B cell (primary cell): ENCODE measurements around the gene HSPB7. TPM values are rescaled to one million over a fixed set of nuclear protein-coding genes. Genes with fewer than 3 reads are reported as not detected.

Source experiments
- ATAC-seq: fragments of 200-7000 bp; cut with Tn5 transposase; one replicate; pipeline ENCODE4 v1.10.0; 2021; ENCODE audit warnings: low read depth, mild to moderate bottlenecking, moderate number of reproducible peaks, moderate library complexity
- CTCF ChIA-PET: fragments of 350-600 bp; sonication (Branson Sonifier 250); formaldehyde crosslinking; loops from one replicate; lab custom pipeline; 2021; ENCODE audit warnings: antibody characterized with exemption, inconsistent platforms; lab: Charles Lee
- POLR2A ChIA-PET: fragments of 350-600 bp; sonication (Branson Sonifier 250); formaldehyde crosslinking; loops from one replicate; lab custom pipeline; 2021; ENCODE audit warnings: antibody characterized with exemption; lab: Charles Lee
- DNase-seq: peaks from one replicate; pipeline ENCODE4 v3.0.0; 2013
- H2AFZ ChIP-seq: 2 replicates; pipeline ENCODE4 v1.6.1; 2012; ENCODE audit warnings: mild to moderate bottlenecking, low read depth, low read length; ENCODE audit not compliant: insufficient read depth, poor library complexity, severe bottlenecking
- H3K27ac ChIP-seq, 2 donors: 1 replicate in 1 of 2; 2 replicates in 1 of 2; pipeline ENCODE4 v1.5.1; 2012 to 2013; ENCODE audit warnings: low read length in 2 of 2, mild to moderate bottlenecking in 2 of 2, moderate library complexity in 1 of 2
- H3K27me3 ChIP-seq, 4 experiments: fragments of 200-600 bp in 1 of 4; sonication (generic) in 1 of 4; replicated peaks in 1 of 4; 1 replicate in 2 of 4; 2 replicates in 2 of 4; pipeline versions ENCODE4 v1.6.1 to v1.7.0; 2013 to 2016; ENCODE audit warnings: low read length in 3 of 4, mild to moderate bottlenecking in 2 of 4, mixed read lengths in 1 of 4, moderate library complexity in 1 of 4; ENCODE audit not compliant: insufficient read depth in 4 of 4, control insufficient read depth in 3 of 4; ENCODE audit errors: control extremely low read depth in 1 of 4
- H3K36me3 ChIP-seq, 2 experiments: replicated peaks in 1 of 2; 1 replicate in 1 of 2; 2 replicates in 1 of 2; pipeline versions ENCODE4 v1.6.1 to v1.7.1; 2013; ENCODE audit warnings: low read length in 1 of 2; ENCODE audit not compliant: insufficient read depth in 2 of 2, control insufficient read depth in 1 of 2; ENCODE audit errors: control extremely low read depth in 1 of 2, extremely low read depth in 1 of 2
- H3K4me1 ChIP-seq, 2 donors: fragments of 200-600 bp in 1 of 2; sonication (generic) in 1 of 2; 1 replicate in 1 of 2; 2 replicates in 1 of 2; pipeline versions ENCODE4 v1.5.1 to v1.6.1; 2013 to 2017; ENCODE audit warnings: low read length in 2 of 2; ENCODE audit not compliant: control insufficient read depth in 2 of 2, insufficient read depth in 2 of 2
- H3K4me2 ChIP-seq: replicated peaks from 2 replicates; pipeline ENCODE3; 2012; ENCODE audit warnings: mild to moderate bottlenecking, low read depth, low read length; ENCODE audit not compliant: poor library complexity, severe bottlenecking
- H3K4me3 ChIP-seq, 5 experiments: fragments of 200-600 bp in 1 of 5; sonication (generic) in 1 of 5; 1 replicate in 3 of 5; 2 replicates in 2 of 5; pipeline versions ENCODE4 v1.5.1 to v1.7.0; 2011 to 2016; ENCODE audit warnings: low read length in 4 of 5, mild to moderate bottlenecking in 4 of 5, low read depth in 2 of 5, control low read depth in 1 of 5, moderate library complexity in 1 of 5; ENCODE audit not compliant: insufficient read depth in 1 of 5; ENCODE audit errors: control extremely low read depth in 1 of 5, extremely low read depth in 1 of 5
- H3K79me2 ChIP-seq: fragments of 200-600 bp; sonication (generic); one replicate; pipeline ENCODE4 v1.6.0; 2016; ENCODE audit warnings: low read length; ENCODE audit not compliant: control insufficient read depth, insufficient read depth
- H3K9ac ChIP-seq: fragments of 200-600 bp; sonication (generic); 2 replicates; pipeline ENCODE4 v1.6.1; 2017; ENCODE audit warnings: mild to moderate bottlenecking, low read length, moderate library complexity
- H3K9me3 ChIP-seq, 3 donors: one replicate each; pipeline versions ENCODE4 v1.6.1 to v1.7.1; 2013; ENCODE audit warnings: low read length in 2 of 3; ENCODE audit not compliant: control insufficient read depth in 2 of 3, insufficient read depth in 1 of 3; ENCODE audit errors: control extremely low read depth in 1 of 3
- H4K20me1 ChIP-seq: 2 replicates; pipeline ENCODE4 v1.6.0; 2012; ENCODE audit warnings: mild to moderate bottlenecking, low read length; ENCODE audit not compliant: insufficient read depth, control insufficient read depth, poor library complexity, severe bottlenecking
- H3K27ac Mint-ChIP-seq: one replicate; pipeline ENCODE4 v1.8.0; 2021; ENCODE audit warnings: mixed read lengths
- H3K27me3 Mint-ChIP-seq: one replicate; pipeline ENCODE4 v1.8.0; 2021; ENCODE audit warnings: mixed read lengths
- H3K4me1 Mint-ChIP-seq: one replicate; pipeline ENCODE4 v1.8.0; 2021; ENCODE audit warnings: mixed read lengths
- H3K4me3 Mint-ChIP-seq: one replicate; pipeline ENCODE4 v1.8.0; 2021; ENCODE audit warnings: mixed read lengths
- H3K9me3 Mint-ChIP-seq: one replicate; pipeline ENCODE4 v1.8.0; 2022; ENCODE audit warnings: mixed read lengths; ENCODE audit not compliant: insufficient read depth
- CTCF ChIP-seq: fragments of 200-600 bp; IDR thresholded peaks from one replicate; pipeline ENCODE4 v1.8.0; 2022; ENCODE audit warnings: antibody characterized with exemption, mild to moderate bottlenecking
- EZH2 ChIP-seq: IDR thresholded peaks from 2 replicates; pipeline ENCODE4 v1.6.1; 2012; ENCODE audit warnings: borderline replicate concordance, low read depth, mild to moderate bottlenecking, moderate library complexity, low read length; ENCODE audit not compliant: insufficient read depth, poor library complexity, severe bottlenecking
- WGBS: methylation state at CpG from one replicate; pipeline ENCODE4 v1.1.5; 2013; ENCODE audit warnings: missing lambda C conversion rate; ENCODE audit not compliant: insufficient coverage; 5-methylcytosine and 5-hydroxymethylcytosine counted together
- intact Hi-C: fragments of 100-400 bp; cut with micrococcal nuclease; formaldehyde crosslinking; loops from one replicate; pipeline ENCODE4 v1.10.0; 2022
- polyA plus RNA-seq: library from polyadenylated mRNA; depleted of rRNA; stranded (reverse); fragments of >200 nt; gene quantifications from 2 replicates; pipeline ENCODE4 v1.2.3, GENCODE V29; 2012
- total RNA-seq, 2 donors: library from RNA; stranded (reverse); fragments of 120-200 nt in 1 of 2; gene quantifications; 1 replicate in 1 of 2; 2 replicates in 1 of 2; pipeline versions ENCODE4 v1.2.3 to v1.2.4, GENCODE V29; 2013 to 2022

Gene HSPB7
- total and polyA plus RNA-seq, 2 donors (not counting 1 experiment from before 2014, with no cell fraction given): not detected

- no peaks in the 10 kb centered on the region for H3K9me3 Mint-ChIP-seq
- H3K27me3 ChIP-seq: no peaks in the 10 kb centered on the region
- peaks cover 56 to 66% of the 10 kb centered on the region in 2 donors for H3K4me1 ChIP-seq
- peak overlapping the region in 4 of 5 experiments; percentile 27 to 40 (median 30) for H3K4me3 ChIP-seq
- H3K4me3 Mint-ChIP-seq: peak overlapping the region; percentile 74
- peak overlapping the region; percentile 72 for H3K4me2 ChIP-seq
- peak; percentile 88 for DNase-seq
- ChIA-PET POLR2A (interaction anchor here (0.6 to 1.5 kb wide), 6 partner anchors 9 to 150 kb away, joined by 3 to 11 read pairs (median 4); partner anchors contain the start of genes SPEN and ZBTB17), CTCF (interaction anchor here (0.6 to 2.3 kb wide), 7 partner anchors 8 to 151 kb away, joined by 3 to 6 read pairs (median 4); partner anchors contain the start of gene ZBTB17)
- ATAC-seq: peak; percentile 79
- no peaks in the 10 kb centered on the region for H3K27me3 Mint-ChIP-seq
- peaks cover 65% of the 10 kb centered on the region for H3K4me1 Mint-ChIP-seq
- no peaks in the 10 kb centered on the region for H4K20me1 ChIP-seq
- peak overlapping the region; percentile 86 to 88 for H3K27ac ChIP-seq
- H3K27ac Mint-ChIP-seq: peak overlapping the region; percentile 97
- WGBS: 0% methylated on average over 11 of the region's 18 CpGs
- peak overlapping the region; percentile 50 for H3K9ac ChIP-seq
- TF ChIP-seq CTCF (no peak), EZH2 (no peak)
- peaks cover 0 to 20% of the 10 kb centered on the region in 2 experiments for H3K36me3 ChIP-seq
- H3K79me2 ChIP-seq: peaks cover 65% of the 10 kb centered on the region
- H3K9me3 ChIP-seq: peaks cover 0 to 4% (median 0%) of the 10 kb centered on the region in 3 donors
- intact Hi-C loops: loop anchor here (1.0 to 5.0 kb wide), 4 partner anchors 9 to 284 kb away; partner anchors contain the start of gene PLEKHM2
- peak overlapping the region; percentile 25 for H2AFZ ChIP-seq
These were observed 51.5 kb downstream of the HSPB7 start for GRCh38 chr1:15966081-15966955.
